ENCODE measurements around the gene CCR1.
"Not testable (repeated sequence)": the region's sequence is repeated elsewhere in the genome, so short reads cannot be mapped to it uniquely, and the experiment has no call there.

The CCR1 gene

DNA sequence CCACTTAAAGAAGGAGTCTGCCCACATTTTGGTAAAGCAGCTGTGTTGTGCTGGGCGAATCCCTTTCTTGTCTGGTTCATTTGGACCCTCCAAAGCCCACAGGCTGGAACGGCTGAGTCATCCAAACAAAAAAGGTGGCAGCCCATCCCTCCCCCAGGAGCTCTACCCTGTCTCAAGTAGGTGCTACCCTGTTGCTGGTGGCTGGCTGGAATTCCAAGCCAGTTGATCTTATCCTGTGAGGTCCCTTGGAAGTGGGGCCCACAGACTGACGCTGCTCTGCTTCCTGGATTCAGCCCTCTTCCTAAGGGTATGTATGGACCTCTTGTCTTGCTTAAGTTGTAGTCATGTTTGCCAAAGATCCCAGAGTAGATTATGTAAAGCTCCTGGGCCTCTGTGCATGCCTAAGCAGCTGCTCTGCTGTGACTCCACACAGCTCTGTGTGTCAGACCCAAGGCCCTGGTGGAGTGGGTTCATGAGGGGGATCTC lies 44.5 kb downstream of the CCR1 start:
- no peak for DNase-seq

DNA sequence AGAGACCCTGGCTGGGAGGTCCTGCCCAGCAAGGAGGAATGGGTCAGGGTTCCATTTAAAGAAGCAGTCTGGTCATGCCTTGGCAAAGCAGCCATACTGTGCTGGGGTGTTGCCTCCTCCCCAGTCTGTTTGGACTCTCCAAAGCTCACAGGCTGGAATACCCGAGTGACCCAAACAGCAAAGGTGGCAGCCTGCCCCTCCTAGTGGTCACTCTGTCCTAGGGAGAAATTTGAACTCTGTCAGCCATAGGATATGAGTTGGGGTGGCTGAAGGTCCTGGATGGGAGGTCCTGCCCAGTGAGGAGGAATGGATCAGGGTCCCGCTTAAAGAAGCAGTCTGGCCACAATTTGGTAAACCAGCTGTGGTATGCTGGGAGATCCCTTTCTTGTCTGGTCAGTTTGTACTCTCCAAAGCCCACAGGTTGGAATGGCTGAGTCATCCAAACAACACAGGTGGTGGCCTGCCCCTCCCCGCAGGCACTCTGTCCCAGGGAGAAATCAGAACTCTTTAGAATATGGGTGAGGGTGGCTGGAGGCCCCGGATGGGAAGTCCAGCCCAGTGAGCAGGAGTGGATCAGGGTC lies 45.0 kb downstream of the CCR1 start:
- no peak for DNase-seq

DNA sequence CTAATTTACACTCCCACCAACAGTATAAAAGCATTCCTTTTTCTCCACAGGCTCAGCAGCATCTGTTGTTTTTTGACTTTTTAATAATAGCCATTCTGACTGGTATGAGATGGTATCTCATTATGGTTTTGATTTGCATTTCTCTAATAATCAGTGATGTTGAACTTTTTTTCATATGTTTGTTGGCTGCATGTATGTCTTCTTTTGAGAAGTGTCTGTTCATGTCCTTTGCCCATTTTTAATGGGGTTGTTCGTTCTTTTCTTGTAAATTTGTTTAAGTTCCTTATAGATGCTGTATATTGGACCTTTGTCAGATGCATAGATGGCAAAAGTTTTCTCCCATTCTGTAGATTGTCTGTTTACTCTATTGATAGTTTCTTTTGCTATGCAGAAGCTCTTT lies 50.4 kb downstream of the CCR1 start:
- not testable (repeated sequence) for DNase-seq

DNA sequence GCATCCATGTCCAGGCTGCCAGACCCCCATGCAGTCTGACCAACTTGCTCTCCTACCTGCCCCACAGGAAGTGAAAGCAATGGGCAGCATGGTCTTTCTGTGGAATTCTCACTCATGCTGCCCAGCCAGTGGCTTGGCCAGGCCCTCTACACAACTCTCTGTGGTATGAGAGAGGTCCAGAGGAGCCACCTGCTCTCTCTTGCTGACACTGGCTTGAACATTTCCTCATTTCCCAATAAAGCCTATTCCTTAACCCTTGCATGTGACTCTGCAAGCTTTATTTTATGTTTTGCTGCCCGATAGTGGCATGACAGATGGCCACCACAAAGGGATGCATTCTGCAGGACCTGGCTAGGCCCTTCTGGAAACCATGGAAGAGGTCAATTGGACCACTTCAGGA lies 53.8 kb downstream of the CCR1 start:
- no peak for DNase-seq
